ENCODE measurements around the gene TMEM161A. TPM values are rescaled to one million over a fixed set of nuclear protein-coding genes. Genes with fewer than 3 reads are reported as not detected.
A peak's percentile ranks its signal among the peaks of the same experiment; 100 is the strongest.

The TMEM161A gene
- total RNA-seq, 4 donors from 2014 or later, result 16.7 to 24.5 (median 20.1) TPM

DNA sequence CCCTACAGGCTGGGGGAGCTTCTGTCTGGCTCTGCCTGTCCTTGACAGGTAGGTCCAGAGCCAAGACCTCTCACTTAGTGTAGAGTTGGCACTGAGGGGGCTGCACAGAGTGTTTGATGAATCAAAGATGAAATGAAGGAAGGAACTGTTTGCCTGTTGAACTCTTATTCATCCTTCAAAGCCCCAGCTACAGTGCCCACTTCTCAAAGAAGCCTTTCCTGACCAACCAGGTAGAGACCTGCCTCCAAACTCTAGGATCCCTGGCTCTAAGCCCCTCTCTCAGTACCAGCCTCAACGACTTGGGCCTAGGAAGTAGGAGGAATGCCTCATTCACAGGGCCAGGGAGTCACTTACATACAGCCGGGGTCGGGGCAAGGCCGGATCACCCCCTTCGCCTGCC is 9.1 kb upstream of the TMEM161A start:
- 67 to 71% methylated on average over 1 of the region's 5 CpGs for WGBS, 2 donors (ENCODE audit: low coverage in 1 of 2)
- ATAC-seq, result no peak
- no peaks in the 10 kb centered on the region for H3K27me3 ChIP-seq
- no peak overlapping the region for H3K4me3 ChIP-seq
- no peak overlapping the region for H3K27ac ChIP-seq
- H3K36me3 ChIP-seq, result peaks cover 0 to 39% of the 10 kb centered on the region in 2 donors
- H3K9me3 ChIP-seq, result no peaks in the 10 kb centered on the region
- no peak for TF ChIP-seq POLR2AphosphoS5 (IDR thresholded peaks at IDR 0.05)
- TF ChIP-seq, protein P1, sequence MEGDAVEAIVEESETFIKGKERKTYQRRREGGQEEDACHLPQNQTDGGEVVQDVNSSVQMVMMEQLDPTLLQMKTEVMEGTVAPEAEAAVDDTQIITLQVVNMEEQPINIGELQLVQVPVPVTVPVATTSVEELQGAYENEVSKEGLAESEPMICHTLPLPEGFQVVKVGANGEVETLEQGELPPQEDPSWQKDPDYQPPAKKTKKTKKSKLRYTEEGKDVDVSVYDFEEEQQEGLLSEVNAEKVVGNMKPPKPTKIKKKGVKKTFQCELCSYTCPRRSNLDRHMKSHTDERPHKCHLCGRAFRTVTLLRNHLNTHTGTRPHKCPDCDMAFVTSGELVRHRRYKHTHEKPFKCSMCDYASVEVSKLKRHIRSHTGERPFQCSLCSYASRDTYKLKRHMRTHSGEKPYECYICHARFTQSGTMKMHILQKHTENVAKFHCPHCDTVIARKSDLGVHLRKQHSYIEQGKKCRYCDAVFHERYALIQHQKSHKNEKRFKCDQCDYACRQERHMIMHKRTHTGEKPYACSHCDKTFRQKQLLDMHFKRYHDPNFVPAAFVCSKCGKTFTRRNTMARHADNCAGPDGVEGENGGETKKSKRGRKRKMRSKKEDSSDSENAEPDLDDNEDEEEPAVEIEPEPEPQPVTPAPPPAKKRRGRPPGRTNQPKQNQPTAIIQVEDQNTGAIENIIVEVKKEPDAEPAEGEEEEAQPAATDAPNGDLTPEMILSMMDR (IDR thresholded peaks at IDR 0.05), result no peak
- H3K4me1 ChIP-seq, result peaks cover 0 to 10% (median 3%) of the 10 kb centered on the region in 3 donors

DNA sequence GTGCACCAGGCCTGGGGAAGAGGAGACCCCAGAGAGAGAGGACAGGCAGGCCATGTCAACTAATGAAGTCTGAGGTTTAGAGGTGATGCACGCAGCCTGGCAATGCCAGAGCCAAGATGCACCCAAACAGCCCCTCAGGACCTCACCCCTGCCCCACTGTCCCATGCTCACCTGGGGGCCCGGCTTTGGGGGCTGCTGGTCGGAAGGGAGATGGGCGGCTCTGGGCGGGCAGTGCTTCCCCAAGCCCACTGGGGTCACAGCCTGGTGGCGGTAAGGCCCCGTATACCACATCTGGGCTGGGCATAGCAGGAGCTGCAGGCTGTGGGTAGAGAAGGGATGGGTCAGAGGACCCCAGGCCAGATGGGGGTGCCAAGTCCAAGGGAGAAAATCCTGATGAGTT is 8.6 kb upstream of the TMEM161A start:
- Histone ChIP-seq H3K36me3 (peaks cover 0 to 39% of the 10 kb centered on the region in 2 donors), H3K27me3 (no peaks in the 10 kb centered on the region), H3K4me3 (no peak overlapping the region), H3K9me3 (no peaks in the 10 kb centered on the region), H3K4me1 (peaks cover 0 to 10% (median 3%) of the 10 kb centered on the region in 3 donors), H3K27ac (no peak overlapping the region)
- no CpG with 5 or more reads among the region's 7 CpGs for WGBS, 2 donors (ENCODE audit: low coverage in 1 of 2)
- ATAC-seq, result no peak
- no peak for TF ChIP-seq POLR2A (IDR thresholded peaks at IDR 0.05)
- TF ChIP-seq, protein P1 (IDR thresholded peaks at IDR 0.05), result no peak

- Histone ChIP-seq H3K27me3 (peaks cover under 1% of the 10 kb centered on the region), H3K27ac (peak overlapping the region in 1 of 4 donors; percentile 29), H3K9me3 (no peaks in the 10 kb centered on the region), H3K4me1 (peaks cover 0 to 10% (median 3%) of the 10 kb centered on the region in 3 donors), H3K36me3 (peaks cover 0 to 39% of the 10 kb centered on the region in 2 donors), H3K4me3 (peak overlapping the region in 1 of 2 donors; percentile 27)
- 20% methylated on average over 23 of the region's 47 CpGs; no CpG with 5 or more reads in 1 of the 2 donors for WGBS, 2 donors (ENCODE audit: low coverage in 1 of 2)
- ATAC-seq, result peak; percentile 69
- TF ChIP-seq, protein P1 (IDR thresholded peaks at IDR 0.05), result peak in 3 of 4 experiments; percentile 92 to 99 (median 94)
- TF ChIP-seq POLR2A (IDR thresholded peaks at IDR 0.05) (no peak), EP300 (IDR thresholded peaks at IDR 0.05) (no peak), POLR2AphosphoS5 (IDR thresholded peaks at IDR 0.05) (no peak)
These were observed 7.7 kb upstream of the TMEM161A start for GRCh38 chr19:19145684-19146608.

DNA sequence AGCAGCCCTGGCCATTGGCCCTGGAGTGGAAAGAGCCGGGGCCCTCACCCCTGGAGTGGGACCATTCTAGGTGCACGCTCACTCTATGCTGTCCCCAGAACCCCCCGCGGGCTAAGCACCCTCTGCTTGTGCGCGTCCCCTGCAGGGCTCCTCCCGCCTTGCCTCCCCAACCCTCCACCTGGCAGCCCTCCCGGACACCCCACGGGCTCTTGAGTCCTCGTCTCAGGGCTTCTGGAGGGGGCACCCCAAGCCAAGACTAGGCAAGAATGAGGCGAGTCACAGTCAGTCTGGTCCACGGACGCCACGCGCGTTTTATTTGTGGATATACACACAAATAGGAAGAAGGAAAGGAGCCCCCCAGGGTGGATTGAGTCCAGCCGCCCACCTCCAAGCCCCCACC is 7.0 kb upstream of the TMEM161A start:
- H3K4me3 ChIP-seq, result no peak overlapping the region
- H3K27me3 ChIP-seq, result peaks cover 7% of the 10 kb centered on the region
- TF ChIP-seq EP300 (IDR thresholded peaks at IDR 0.05) (no peak), POLR2AphosphoS5 (IDR thresholded peaks at IDR 0.05) (no peak), POLR2A (IDR thresholded peaks at IDR 0.05) (no peak)
- TF ChIP-seq, protein P1 (IDR thresholded peaks at IDR 0.05), result no peak
- no peaks in the 10 kb centered on the region for H3K9me3 ChIP-seq
- 60% methylated on average over 1 of the region's 17 CpGs; no CpG with 5 or more reads in 1 of the 2 donors for WGBS, 2 donors (ENCODE audit: low coverage in 1 of 2)
- H3K36me3 ChIP-seq, result peaks cover 0 to 36% of the 10 kb centered on the region in 2 donors
- H3K4me1 ChIP-seq, result peaks cover 0 to 10% (median 3%) of the 10 kb centered on the region in 3 donors
- peak overlapping the region in 1 of 4 donors; percentile 29 for H3K27ac ChIP-seq
- ATAC-seq, result no peak

Data from gastroesophageal sphincter (tissue), 4 donors.